ENCODE results near the gene ZNF407. TPM values are rescaled to one million over a fixed set of nuclear protein-coding genes. Genes with fewer than 3 reads are reported as not detected.

The ZNF407 gene
- total and polyA plus RNA-seq, 3 donors from 2014 or later, result 10.9 to 35.9 (median 30.8) TPM

DNA sequence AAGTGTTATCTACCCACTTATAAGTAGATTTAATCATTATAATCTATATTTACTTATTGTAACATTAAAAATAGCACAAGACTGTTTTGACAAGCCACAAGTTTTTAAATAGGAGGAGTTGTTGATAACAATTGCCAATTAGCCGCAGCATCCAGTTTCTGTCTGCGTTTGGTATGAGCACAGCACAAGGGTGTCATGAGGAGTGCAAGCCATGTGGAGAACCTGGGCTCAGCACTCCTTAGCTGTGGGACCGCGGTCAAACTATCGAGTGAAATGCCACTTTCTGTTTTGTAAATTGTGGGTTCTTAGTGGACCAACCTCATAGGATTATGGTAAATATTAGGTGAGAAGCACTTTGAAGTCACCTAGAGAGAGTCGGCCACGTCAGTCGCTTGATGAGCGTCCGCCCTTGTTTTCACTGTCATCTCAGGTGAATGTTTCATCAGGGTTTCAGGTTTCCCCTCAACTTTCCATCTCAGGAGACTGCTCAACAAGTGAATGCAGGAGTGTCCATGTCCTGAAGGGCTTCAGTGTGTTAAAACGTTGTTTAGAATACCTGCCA, 294.5 kb downstream of the ZNF407 start:
- intact Hi-C loops (cut with DNase I; ENCODE audit: low total_unique reads), result no loop called here
- no peaks in the 10 kb centered on the region for H3K9me3 ChIP-seq
- DNase-seq, result no peak
- TF ChIP-seq, protein P1, sequence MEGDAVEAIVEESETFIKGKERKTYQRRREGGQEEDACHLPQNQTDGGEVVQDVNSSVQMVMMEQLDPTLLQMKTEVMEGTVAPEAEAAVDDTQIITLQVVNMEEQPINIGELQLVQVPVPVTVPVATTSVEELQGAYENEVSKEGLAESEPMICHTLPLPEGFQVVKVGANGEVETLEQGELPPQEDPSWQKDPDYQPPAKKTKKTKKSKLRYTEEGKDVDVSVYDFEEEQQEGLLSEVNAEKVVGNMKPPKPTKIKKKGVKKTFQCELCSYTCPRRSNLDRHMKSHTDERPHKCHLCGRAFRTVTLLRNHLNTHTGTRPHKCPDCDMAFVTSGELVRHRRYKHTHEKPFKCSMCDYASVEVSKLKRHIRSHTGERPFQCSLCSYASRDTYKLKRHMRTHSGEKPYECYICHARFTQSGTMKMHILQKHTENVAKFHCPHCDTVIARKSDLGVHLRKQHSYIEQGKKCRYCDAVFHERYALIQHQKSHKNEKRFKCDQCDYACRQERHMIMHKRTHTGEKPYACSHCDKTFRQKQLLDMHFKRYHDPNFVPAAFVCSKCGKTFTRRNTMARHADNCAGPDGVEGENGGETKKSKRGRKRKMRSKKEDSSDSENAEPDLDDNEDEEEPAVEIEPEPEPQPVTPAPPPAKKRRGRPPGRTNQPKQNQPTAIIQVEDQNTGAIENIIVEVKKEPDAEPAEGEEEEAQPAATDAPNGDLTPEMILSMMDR (IDR thresholded peaks at IDR 0.05), result no peak
- WGBS, 2 donors, result 94 to 95% methylated on average over 11 of the region's 11 CpGs
- no peaks in the 10 kb centered on the region for H3K36me3 ChIP-seq (ENCODE audit: low read depth, missing control alignments)
- H3K4me1 ChIP-seq, result peaks cover 9% of the 10 kb centered on the region
- no peaks in the 10 kb centered on the region for H3K27me3 ChIP-seq
- no peak overlapping the region for H3K4me3 ChIP-seq
- H3K27ac ChIP-seq, result no peak overlapping the region

DNA sequence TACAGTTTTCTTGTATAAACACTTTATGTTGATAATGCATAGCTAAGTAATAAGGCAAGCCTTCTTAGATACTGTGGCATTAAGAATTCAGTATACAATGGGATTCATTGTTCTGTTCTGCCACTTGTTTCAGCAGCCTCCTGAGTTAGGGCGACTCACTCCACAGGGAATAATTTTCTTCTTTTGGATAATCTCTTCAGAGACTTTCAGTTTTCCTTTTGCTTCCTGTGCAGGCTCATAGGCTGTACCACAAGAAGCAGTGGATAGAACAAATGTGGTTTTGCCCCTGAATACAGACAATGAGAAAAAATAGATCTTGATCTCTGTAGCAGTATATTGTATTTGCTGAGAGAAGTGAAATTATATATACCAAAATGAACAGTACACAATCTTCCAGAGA, 298.0 kb downstream of the ZNF407 start:
- Histone ChIP-seq H3K27ac (no peak overlapping the region), H3K9me3 (no peaks in the 10 kb centered on the region), H3K27me3 (no peaks in the 10 kb centered on the region), H3K36me3 (ENCODE audit: low read depth, missing control alignments) (no peaks in the 10 kb centered on the region), H3K4me1 (peaks cover 9% of the 10 kb centered on the region), H3K4me3 (no peak overlapping the region)
- intact Hi-C loops (cut with DNase I; ENCODE audit: low total_unique reads), result no loop called here
- no peak for DNase-seq
- WGBS, 2 donors, result 44 to 50% methylated on average over 1 of the region's 1 CpG
- no peak for TF ChIP-seq POLR2A (IDR thresholded peaks at IDR 0.05)
- TF ChIP-seq, protein P1 (IDR thresholded peaks at IDR 0.05), result no peak

DNA sequence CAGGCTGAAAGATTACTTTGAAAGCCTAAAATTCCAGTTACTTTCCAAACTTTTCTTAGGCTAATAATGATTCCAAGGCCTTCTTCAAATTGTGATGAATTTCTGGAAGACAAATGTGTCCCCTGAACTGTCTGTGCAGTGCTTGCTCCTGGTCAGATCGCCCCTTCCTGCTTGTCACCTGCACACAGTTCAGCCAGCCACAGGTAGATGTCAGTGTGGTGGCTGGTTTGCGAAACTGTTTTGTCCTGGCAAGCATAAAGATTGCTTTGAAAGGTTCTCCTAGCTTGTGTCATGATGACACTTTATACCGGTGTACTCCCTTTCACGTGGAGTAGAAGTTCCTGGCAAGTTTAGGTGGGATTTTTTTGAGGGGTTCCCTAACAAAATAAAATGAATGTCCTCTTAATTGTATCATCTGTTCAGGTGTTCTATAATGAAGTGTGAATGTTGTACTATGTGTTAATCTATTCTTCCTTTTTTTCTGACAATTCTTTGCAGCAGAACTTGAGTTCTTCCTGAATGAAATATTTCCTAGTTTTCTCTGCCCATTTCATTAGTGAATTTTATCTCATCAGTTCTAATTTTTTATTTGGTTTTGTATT, 298.8 kb downstream of the ZNF407 start:
- no peak overlapping the region for H3K4me3 ChIP-seq
- H3K9me3 ChIP-seq, result no peaks in the 10 kb centered on the region
- intact Hi-C loops (cut with DNase I; ENCODE audit: low total_unique reads), result no loop called here
- 48 to 59% methylated on average over 4 of the region's 4 CpGs for WGBS, 2 donors
- H3K27ac ChIP-seq, result no peak overlapping the region
- peaks cover 9% of the 10 kb centered on the region for H3K4me1 ChIP-seq
- no peaks in the 10 kb centered on the region for H3K27me3 ChIP-seq
- no peaks in the 10 kb centered on the region for H3K36me3 ChIP-seq (ENCODE audit: low read depth, missing control alignments)
- TF ChIP-seq, protein P1 (IDR thresholded peaks at IDR 0.05), result peak in 2 of 3 experiments; percentile 14 to 40
- TF ChIP-seq POLR2A (IDR thresholded peaks at IDR 0.05), result no peak
- peak; percentile 70 for DNase-seq

DNA sequence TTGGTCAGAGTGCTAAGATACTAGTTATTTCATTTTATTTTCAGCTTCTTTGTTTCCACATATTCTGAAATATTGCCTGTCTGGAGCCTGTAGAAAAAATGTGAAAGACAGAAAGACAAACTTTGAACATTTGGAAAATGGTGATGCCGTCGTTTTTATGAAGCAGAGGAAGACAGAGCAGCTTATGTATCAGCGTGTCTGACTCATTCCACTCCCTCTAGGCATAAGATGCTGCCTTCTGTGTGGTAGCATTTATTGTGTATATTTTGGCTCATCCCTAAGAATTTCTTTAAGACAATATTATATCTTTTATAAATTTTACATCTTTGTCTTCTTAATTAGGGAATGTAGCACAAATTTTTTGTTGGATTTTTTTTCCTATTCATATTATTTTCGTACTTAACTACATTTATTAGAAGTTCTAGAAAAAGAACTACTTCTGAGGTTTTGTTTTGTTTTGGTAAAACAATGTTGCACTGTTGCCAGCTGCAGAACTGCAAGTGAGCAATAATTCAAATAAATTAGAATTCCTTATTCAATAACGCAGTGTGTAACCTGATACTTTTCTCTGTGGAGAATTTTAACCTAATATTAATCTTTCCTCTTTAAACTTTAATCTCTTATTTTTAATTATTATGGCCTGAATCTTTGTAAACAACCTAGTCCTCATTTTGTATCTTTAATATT, 300.4 kb downstream of the ZNF407 start:
- Histone ChIP-seq H3K9me3 (no peaks in the 10 kb centered on the region), H3K36me3 (ENCODE audit: low read depth, missing control alignments) (no peaks in the 10 kb centered on the region), H3K27ac (no peak overlapping the region), H3K27me3 (no peaks in the 10 kb centered on the region), H3K4me1 (peaks cover 9% of the 10 kb centered on the region), H3K4me3 (no peak overlapping the region)
- intact Hi-C loops (cut with DNase I; ENCODE audit: low total_unique reads), result no loop called here
- TF ChIP-seq, protein P1 (IDR thresholded peaks at IDR 0.05), result no peak
- TF ChIP-seq POLR2A (IDR thresholded peaks at IDR 0.05), result no peak
- WGBS, 2 donors, result 48 to 52% methylated on average over 5 of the region's 5 CpGs
- DNase-seq, result no peak

All from testis (tissue), 3 donors.